ENCODE data around the gene CTDSP1. TPM values are rescaled to one million over a fixed set of nuclear protein-coding genes. Genes with fewer than 3 reads are reported as not detected.

CTDSP1 gene
- total RNA-seq, 1 donor from 2014 or later = 65.5 TPM

GRCh38 chr2:218444692-218445357 lies 45.2 kb downstream of the CTDSP1 start:
- no peak for TF ChIP-seq CTCF (conservative IDR thresholded peaks at IDR 0.05; ENCODE audit: low read depth, low read length)
- H3K4me3 ChIP-seq (ENCODE audit: low read depth, low read length) = no peak overlapping the region
- DNase-seq (ENCODE audit: low read depth) = no peak

GRCh38 chr2:218445602-218446001 lies 45.9 kb downstream of the CTDSP1 start:
- DNase-seq (ENCODE audit: low read depth) = no peak
- no peak for TF ChIP-seq CTCF (conservative IDR thresholded peaks at IDR 0.05; ENCODE audit: low read depth, low read length)
- H3K4me3 ChIP-seq (ENCODE audit: low read depth, low read length) = no peak overlapping the region

- no peak for TF ChIP-seq CTCF (conservative IDR thresholded peaks at IDR 0.05; ENCODE audit: low read depth, low read length)
- no peak overlapping the region for H3K4me3 ChIP-seq (ENCODE audit: low read depth, low read length)
- DNase-seq (ENCODE audit: low read depth) = no peak
Observed at GRCh38 chr2:218446547-218446946, 46.9 kb downstream of the CTDSP1 start.

GRCh38 chr2:218447072-218447471 lies 47.4 kb downstream of the CTDSP1 start:
- TF ChIP-seq CTCF (conservative IDR thresholded peaks at IDR 0.05; ENCODE audit: low read depth, low read length) = no peak
- no peak overlapping the region for H3K4me3 ChIP-seq (ENCODE audit: low read depth, low read length)
- DNase-seq (ENCODE audit: low read depth) = no peak

- DNase-seq (ENCODE audit: low read depth) = no peak
- no peak overlapping the region for H3K4me3 ChIP-seq (ENCODE audit: low read depth, low read length)
- TF ChIP-seq CTCF (conservative IDR thresholded peaks at IDR 0.05; ENCODE audit: low read depth, low read length) = no peak
Observed at GRCh38 chr2:218448934-218449333, 49.3 kb downstream of the CTDSP1 start.

- no peak for TF ChIP-seq CTCF (conservative IDR thresholded peaks at IDR 0.05; ENCODE audit: low read depth, low read length)
- no peak for DNase-seq (ENCODE audit: low read depth)
- H3K4me3 ChIP-seq (ENCODE audit: low read depth, low read length) = no peak overlapping the region
Observed at GRCh38 chr2:218452079-218452478, 52.4 kb downstream of the CTDSP1 start.

Other genes with a start within 250 kb of the CTDSP1 start
- not detected in 2 replicates for gene CXCR1, start 232.9 kb upstream of the CTDSP1 start, total RNA-seq
- gene ARPC2, start 182.7 kb upstream of the CTDSP1 start, total RNA-seq = 458 and 717 TPM in 2 replicates
- 1.0 and 2.3 TPM in 2 replicates for gene GPBAR1, start 138.9 kb upstream of the CTDSP1 start, total RNA-seq
- 119 and 173 TPM in 2 replicates for gene AAMP, start 129.7 kb upstream of the CTDSP1 start, total RNA-seq
- 53.3 and 55.3 TPM in 2 replicates for gene PNKD, start 129.3 kb upstream of the CTDSP1 start, total RNA-seq
- 109 and 165 TPM in 2 replicates for gene TMBIM1, start 107.4 kb upstream of the CTDSP1 start, total RNA-seq
- gene CATIP, start 43.0 kb upstream of the CTDSP1 start, total RNA-seq = not detected in 2 replicates
- gene SLC11A1, start 17.6 kb upstream of the CTDSP1 start, total RNA-seq = 0.22 TPM in 1 of 2 replicates, not detected in the other
- gene VIL1, start 19.3 kb downstream of the CTDSP1 start, total RNA-seq = not detected in 2 replicates
- gene USP37, start 168.5 kb downstream of the CTDSP1 start, total RNA-seq = 6.8 and 14.9 TPM in 2 replicates
- gene CNOT9, start 169.0 kb downstream of the CTDSP1 start, total RNA-seq = 56.8 and 71.0 TPM in 2 replicates
- gene PLCD4, start 208.0 kb downstream of the CTDSP1 start, total RNA-seq = 0.29 and 0.58 TPM in 2 replicates